ENCODE results near the gene ENPP5.

- TF ChIP-seq REST (IDR thresholded peaks at IDR 0.05) (no peak), POLR2A (IDR thresholded peaks at IDR 0.05; ENCODE audit: low read length) (no peak), CTCF (IDR thresholded peaks at IDR 0.05) (no peak), NFE2L2 (conservative IDR thresholded peaks at IDR 0.05; ENCODE audit: low read length) (no peak), KDM1A (IDR thresholded peaks at IDR 0.05; ENCODE audit: low read depth) (no peak), MAX (IDR thresholded peaks at IDR 0.05) (no peak), EP300 (IDR thresholded peaks at IDR 0.05) (no peak), CHD4 (IDR thresholded peaks at IDR 0.05; ENCODE audit: borderline replicate concordance) (no peak), MYC (IDR thresholded peaks at IDR 0.05; ENCODE audit: borderline replicate concordance, low read length) (no peak), CHD2 (IDR thresholded peaks at IDR 0.05; ENCODE audit: low read length, partially characterized antibody) (no peak), USF2 (IDR thresholded peaks at IDR 0.05) (no peak), ESRRA (IDR thresholded peaks at IDR 0.05; ENCODE audit: borderline replicate concordance, low read length) (no peak), CEBPB (IDR thresholded peaks at IDR 0.05) (no peak), RAD21 (conservative IDR thresholded peaks at IDR 0.05 in 1 of 2, IDR thresholded peaks at IDR 0.05 in 1 of 2) (no peak)
These were observed 40.1 kb downstream of the ENPP5 start for GRCh38 chr6:46130666-46131065.

All from A549 (cell line).